NCI-H1105 treated with DMSO at 0.1 percent for 48 hours (cell line): ENCODE results near the gene FDX1.
A peak's percentile ranks its signal among the peaks of the same experiment; 100 is the strongest.

Experiments used
- DNase-seq: peaks from one replicate; lab custom pipeline; 2025; lab: John Stamatoyannopoulos, UW

Gene FDX1

DNA sequence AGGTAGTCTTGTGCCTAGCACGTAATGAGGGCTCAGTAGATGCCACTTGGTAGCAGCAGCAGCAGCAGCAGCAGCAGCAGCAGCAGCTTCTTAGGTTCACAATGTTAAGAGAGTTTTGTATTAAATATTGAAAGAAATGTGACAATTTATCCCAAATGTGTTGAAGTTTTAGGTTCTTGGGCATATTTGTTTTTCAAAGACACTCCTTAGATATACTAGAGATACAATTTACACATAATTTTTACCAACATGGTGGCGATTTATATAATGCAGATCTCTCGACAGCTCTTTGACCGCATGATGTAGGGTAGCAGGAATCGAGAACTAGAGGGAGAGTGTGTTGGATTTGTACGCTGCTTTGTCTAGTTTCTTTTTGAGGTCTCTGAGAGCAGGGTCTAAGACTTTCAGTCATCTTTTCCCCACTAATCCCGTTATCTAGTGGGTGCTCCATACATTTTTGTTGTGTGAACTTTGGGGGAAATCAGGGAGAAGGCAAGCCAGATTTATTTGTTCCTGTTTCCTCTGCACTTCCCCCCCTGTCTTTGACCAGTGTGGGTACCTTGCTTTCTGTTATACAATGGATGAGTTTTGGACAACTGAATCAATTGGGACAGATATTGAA lies 1.4 kb downstream of the FDX1 start:
- DNase-seq = peak; percentile 32

DNA sequence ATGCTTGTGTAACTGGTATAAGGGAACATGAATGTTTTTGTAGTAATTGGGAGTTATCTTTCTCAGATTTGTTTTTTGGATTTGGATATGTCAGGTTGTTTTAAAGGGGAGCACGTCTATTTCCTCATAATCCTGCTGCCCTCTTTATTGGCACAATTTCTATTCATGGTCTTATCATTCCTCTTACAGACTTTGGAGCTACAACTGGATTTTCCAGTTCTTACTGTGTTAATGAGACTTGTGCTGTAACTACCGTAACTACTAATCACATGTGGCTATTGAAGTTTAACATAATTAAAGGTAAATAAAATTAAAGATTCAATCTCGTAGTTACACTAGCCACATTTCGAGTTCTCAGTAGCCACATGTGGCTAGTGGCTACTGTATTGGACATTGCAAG lies 1.9 kb downstream of the FDX1 start:
- peak; percentile 48 for DNase-seq

DNA sequence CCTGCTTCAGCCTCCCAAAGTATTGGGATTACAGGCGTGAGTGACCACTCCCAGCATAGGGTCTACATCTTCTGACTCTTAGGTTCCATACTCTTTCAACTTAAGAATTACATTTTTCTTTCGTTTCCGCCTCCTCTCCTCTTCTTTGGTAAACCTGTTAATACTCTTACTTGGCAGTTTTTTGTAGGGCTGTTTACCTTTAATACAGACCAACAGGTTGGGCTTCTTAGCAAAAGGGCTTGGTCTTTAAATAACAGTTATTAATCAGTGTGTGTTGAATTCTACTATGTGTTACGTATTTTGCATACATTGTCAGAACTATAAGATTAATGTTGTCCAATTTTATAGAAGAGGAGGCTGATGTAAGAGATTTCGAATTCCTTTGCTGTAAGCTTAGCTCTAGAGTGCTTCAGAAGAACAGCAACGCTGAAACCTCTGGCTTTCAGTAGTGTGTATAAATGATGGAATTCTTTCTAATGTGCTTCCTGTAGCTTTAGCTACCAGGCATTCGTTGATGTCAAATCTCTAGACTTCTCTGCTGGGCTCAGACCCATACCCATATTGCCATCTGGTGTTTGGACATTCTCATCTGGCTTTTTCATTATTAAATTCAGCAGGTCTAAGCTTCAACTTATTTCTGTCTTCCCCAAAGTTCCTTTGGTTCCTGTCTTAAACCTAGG lies 3.1 kb downstream of the FDX1 start:
- no peak for DNase-seq

DNA sequence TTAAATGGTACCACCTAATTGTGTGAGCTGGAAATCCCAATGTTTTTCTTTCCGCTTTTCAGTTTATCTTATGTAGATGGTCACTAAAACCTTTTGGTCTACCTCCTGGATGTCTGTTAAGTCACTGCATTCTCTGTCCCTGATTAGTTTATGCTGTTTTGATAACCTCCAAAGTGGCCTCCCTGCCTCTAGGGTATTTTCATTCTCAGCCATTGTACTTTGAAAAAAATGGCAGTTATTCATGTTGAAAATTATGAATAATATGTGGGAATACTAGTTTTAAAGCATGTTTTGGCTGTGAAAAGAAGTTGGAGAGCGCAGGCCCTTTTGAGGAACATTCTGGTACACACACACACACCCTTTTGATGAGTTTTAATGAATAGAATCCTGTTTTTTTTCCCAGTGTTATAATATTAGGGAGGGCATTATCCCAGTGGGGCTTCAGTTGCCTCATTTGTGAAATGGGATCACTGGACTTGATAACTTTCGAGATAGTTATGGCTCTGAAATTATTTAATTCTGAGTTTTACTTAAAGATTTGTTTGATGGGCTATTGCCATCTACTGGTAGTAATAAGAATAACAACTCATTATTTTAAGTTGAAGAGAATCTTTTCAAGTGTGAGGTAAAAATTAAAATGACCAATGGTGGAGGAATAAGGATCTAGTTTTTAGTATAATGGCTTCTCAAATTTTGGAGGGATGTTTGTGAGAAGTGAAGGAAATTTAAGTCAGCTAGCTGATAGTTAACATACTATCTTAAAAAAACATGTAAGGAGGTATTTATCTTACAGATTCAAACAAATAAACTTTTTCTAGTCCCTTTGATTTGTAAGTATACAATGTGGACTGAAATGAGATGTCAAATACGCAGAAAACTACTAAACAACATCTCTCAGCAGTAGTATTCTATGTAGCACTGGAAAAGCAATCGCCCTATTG lies 3.9 kb downstream of the FDX1 start:
- peak; percentile 53 for DNase-seq

DNA sequence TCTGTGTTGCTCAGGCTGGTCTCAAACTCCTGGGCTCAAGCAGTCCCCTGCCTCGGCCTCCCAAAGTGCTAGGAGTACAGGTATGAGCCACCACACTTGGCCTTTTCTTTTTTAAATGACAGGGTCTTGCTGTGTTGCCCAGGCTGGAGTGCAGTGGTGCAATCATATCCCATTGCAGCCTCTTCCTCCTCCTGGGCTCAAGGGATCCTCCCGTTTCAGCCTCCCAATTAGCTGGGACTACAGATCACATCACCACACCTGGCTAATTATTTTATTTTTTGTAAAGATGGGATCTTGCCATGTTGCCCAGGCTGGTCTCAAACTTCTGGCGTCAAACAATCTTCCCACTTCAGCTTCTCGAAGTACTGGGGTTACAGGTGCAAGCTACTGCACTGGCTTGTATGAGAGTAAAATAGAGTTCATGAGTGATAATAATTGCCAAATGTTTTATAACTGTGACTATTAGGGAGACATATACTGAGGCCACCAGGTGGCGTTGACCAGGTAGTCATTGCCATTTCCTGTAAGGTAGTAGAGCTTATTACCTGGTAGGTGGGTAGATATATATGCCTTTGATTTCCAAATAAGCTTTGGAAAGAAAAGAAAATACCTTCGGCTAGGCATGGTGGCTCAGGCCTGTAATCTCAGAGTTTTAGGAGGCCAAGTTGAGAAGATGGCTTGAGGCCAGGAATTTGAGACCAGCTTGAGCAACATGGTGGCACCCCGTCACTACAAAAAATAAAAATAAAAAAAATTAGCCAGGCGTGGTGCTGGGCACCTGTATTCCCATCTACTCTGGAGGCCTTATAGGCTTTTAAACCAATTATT lies 5.4 kb downstream of the FDX1 start:
- peak; percentile 10 for DNase-seq

DNA sequence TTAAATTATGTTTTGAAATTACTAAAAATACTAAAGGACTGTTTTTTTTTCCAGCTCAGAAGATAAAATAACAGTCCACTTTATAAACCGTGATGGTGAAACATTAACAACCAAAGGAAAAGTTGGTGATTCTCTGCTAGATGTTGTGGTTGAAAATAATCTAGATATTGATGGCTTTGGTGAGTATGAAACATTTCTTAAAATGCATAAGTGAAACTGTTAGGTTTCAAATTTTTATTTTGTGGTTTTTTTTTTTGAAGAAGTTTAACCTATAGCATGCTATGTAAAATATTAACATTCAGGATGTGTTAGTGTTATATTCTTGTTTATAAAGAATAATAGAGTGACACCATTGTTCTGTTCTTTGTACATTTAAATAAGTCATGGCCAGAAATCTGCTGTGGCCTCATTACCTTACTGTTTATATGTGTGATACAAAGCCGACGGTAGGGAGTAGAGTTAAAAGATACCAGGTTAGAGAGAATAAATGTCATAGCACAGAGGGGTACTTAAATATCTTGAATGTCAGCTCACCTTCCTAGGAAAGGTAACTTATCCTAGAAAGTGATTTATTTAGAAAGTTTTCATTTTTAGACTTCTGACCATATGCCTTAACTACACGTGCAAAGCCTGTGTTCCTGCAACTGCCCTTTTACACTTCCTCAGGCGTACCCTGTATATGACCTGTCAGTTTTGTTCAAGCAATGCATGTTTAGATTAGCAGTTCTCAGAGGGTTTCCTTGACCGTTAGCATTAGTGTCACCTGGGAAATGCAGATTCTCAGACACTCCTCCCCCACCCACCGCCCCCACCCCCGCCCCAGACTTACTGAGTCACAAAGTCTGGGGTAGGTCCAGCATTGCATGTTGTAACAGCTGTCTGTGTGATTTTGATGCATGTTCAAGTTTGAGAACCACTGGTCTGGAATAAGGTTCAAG lies 6.3 kb downstream of the FDX1 start:
- no peak for DNase-seq

DNA sequence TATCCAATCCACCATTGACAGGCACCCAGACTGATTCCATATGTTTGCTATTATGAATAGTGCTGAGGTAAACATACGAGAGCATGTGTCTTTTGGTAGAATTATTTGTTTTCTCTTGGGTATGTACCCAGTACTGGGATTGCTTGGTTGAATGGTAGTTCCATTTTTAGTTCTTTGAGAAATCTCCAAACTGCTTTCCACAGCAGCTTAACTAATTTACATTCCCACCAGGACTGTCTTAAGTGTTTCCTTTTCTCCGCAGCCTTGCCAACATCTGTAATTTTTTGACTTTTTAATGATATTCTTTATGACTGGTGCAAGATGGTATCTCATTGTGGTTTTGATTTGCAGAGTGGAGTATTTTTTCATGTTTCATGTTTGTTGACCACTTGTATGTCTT lies 8.3 kb downstream of the FDX1 start:
- no peak for DNase-seq

DNA sequence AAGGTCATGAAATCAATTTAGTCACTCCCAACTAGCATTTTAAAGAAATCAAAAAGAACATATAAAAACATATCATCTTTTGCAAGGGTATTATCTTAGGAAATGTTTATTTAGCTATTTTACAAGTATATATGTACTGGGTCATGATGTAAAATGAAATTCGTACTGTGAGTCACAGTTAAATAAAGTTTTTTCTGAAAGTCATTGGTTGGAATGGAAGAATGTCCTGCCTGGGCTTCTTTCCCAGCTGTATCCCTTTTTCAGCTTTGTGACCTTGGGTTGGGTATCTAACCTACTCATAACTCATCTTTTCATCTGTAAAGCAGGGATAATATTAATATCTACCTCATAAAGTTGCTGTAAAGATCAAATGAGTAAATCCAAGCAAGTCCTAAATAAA lies 15.7 kb downstream of the FDX1 start:
- DNase-seq = no peak

DNA sequence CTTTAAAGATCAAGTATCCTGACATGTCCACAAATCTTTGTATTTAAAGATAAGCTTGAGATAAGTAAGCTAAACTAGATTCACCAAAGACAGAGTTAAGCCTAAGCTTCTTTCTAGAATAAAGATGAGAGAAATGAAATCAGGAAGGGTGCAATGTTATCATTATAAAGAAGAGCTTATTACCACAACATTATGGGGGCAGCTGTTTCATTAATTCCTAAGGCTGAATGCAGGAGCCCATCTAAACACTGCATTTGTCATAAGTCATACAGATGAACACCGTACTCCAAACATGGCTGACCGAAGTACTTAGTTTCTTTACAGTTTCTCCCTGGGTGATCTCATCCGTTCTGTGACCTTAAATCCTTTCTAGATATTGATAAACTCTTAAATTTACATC lies 16.3 kb downstream of the FDX1 start:
- no peak for DNase-seq

DNA sequence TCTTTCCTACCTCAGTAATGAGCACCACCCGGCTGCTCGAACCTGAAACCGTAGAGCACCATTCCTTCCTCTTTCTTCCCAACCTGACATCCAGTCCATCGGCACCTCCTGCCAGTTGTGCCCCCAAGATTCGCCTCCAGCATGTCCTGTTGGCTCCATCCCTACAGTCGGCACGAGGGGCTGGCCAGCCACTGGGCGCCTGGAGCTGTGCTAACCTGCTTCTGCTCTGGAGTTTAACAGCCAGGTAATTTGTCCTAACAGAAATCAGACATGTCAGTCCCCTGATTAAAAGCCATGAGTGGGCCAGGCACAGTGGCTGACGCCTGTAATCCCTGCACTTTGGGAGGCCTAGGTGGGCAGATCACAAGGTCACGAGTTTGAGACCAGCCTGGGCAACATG lies 16.8 kb downstream of the FDX1 start:
- no peak for DNase-seq

DNA sequence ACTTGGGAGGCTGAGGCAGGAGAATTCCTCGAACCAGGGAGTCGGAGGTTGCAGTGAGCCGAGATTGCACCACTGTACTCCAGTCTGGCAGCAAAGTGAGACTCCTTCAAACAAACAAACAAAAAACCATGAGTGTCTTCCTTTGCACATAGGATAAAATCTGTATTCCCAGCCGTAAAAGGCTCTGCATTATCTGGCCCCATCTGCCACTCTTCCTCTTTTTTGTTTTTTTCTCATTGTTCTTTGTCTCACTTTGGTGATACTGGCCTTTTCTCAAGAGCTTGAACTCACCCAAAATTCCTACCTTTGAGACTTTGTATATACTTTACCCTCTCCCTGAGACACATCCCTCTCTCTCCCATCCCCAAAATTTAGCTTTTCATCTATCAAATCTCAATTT lies 17.6 kb downstream of the FDX1 start:
- no peak for DNase-seq

DNA sequence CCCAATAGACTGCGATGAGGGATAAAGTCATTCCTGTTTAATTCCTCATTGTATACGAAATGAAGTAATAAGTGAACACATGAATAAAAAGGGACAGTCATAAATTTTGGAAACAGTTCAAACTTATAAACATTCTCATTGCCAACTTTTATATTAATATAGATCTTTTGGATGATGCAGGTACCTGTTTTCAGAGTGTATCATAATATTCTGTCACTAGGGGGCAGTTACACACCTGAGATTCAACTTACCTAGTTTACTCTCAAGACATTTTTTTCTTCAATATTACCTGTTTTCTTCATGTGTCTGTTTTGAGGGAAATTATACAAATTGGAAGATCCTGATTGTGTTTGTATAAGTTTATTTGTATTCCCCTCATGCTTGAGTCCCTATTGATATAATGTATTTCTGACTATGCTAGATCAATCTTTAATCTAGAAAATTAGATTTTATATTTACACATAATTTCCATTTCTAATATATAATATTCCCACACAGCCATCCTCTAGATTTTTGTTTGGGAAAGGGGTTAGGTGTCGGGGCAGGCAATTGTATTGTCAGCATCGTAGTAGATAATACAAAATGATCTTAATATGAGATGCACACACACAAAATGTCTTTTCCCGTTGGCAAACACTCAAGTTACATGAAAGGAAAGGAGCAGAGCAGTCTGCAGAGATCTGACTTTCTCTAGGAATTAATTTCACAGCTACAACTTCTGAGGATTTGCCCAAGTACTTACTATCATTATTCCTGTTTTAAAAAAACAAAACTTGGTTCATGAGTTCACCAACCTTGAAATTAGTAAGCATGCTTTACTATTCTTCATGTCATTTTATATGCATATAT lies 18.4 kb downstream of the FDX1 start:
- peak; percentile 63 for DNase-seq

DNA sequence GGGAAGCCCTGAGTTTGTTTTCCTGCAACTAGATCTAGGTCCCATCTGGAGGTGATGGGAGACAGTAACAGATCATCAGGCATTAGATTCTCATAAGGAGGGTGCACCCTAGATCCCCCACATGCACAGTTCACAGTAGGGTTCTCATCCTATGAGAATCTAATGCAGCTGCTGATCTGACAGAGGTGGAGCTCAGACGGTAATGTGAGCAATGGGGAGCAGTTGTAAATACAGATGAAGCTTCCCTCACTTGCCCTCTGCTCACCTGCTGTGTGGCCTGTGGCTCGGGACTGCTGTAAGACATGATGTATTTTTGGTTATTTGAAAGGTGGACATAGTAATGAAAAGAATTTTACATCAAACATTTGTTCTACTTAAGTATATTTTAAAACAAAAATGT lies 20.5 kb downstream of the FDX1 start:
- no peak for DNase-seq

DNA sequence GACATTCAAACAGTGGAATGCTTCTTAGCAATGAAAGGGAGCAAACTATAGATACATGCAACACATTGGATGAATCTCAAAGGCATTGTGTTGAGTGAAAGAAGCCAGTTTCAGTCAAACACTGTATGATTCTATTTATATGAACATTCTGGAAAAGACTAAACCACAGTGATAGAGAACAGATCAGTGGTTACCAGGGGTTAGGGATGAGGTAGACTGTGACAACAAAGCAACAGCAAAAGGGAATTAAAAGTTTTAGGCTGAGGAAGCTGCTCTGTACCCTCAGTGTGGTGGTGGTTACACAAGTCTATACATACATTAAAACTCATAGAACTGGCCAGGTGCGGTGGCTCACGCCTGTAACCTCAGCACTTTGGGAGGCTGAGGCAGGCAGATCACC lies 23.0 kb downstream of the FDX1 start:
- DNase-seq = no peak

DNA sequence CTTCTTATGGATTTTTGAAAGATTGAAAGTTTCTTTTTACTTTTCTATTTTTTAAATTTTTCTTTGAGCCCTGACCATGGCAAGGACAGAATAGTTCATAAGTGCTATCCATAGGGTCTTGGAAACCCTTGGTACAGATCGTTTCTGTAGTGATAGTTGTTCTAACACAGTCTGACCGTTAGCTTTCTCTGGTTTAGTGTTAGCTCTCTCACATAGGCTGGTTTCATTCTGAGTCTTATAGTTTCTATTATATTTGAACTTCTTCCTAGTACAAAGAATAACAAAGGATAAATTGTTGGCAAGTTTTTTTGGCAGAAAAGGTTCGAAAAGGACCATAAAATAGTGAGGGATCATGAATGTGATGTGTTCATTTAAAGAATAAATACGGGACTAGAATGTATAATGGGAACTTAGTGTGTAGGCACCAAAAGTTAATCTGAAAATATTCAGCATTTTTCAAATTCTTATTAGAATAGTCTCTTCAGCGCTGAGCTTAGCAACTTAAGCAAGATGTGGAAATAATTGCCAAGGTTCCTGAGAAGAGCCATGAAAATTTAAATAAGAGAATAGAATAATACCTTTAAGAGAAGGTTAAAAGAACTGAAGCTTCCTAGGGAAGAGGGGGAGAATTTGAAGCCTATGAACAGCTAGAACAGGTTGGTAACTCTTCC lies 24.1 kb downstream of the FDX1 start:
- no peak for DNase-seq

DNA sequence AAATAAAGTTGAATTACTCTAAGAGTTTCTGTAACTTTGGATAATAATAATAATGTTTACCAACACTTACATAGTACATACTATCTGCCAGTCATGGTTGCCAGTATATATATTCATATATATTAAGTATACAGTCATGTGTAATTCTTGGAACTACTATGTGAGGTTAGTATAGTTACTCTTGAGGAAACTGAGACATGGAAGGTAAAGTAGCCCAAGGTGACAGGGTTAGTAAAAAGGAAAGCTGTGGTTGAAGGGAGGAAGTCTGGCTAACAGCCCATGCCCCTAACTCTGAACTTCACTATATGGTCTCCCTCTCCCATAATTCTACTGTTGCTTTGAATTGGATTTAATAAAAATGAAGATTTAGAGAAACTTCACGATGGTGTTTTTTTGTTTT lies 24.9 kb downstream of the FDX1 start:
- DNase-seq = no peak

DNA sequence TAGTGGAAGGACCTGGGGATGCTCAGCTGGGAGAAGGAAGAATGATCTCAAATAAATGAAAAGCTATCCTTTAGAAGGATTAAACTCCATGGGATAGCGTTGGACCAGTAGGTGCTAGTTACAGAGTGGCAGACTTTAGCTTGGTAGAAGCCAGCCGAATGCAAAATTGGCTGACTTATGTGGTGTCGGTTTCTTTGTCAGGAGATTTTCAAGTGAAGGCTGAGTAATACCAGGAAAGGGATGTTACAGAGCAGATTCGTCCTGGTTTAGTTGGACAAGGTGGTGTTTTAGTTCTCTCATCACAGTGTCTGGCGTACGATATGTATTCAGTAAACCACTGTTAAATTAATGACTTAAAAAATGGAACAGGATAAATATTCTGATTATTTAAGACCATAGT lies 26.0 kb downstream of the FDX1 start:
- DNase-seq = no peak

DNA sequence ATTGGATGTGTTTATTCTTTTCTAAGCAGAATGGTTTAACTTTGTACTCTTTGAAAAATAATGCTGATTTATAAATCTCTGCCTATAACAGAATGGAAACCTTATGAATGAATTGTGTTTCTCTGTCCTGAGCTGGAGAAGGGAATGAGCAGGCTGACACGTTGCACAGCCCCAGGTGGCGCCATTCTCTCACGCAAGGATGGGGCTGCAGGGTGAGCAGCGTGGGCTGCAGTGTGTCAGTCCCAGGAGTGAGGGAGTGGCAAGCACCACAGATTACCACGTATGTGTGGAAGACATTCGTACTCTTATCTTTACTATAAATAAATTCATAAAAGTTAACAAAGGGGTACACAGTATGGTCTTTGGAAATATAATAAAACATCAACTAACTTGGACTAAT lies 33.4 kb downstream of the FDX1 start:
- peak; percentile 43 for DNase-seq

DNA sequence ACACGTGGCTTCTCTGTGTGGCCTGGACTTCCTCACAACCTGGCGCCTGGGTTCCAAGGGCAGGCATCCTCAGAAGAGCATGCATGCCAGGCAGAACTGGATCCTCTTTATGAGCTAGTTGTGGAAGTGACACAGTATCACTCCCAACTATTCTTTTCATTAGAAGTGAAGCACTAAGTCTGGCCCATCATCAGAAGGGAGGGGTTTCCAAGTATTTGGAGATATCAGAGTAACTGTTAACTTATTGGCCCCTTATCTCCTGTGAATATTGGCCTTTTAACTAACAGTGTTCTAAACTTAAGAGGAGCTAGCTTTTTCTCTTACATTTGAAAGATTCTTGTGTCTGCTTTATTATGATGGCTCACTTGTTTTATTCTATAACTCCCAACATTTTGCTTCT lies 35.5 kb downstream of the FDX1 start:
- no peak for DNase-seq

DNA sequence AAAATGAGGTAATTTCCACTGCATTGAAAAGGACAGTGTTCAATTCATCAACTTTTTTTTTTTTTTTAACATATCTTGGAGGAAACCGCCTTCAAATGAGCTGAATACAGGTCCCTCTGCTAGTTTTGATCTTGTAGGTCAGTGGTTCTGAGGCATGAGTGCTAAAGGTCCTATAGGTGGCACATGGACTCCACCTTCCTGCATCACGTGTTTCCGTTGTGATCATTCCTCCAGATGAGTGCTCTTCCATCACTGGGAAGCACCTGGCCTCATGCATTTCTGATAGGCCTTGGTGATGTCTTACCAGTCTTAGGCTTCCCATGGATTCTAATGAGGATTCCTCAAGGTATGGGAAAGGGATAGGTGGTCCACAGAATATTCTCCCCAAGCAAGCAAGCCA lies 37.8 kb downstream of the FDX1 start:
- DNase-seq = no peak
